ENCODE results near the gene PRR14. TPM values are rescaled to one million over a fixed set of nuclear protein-coding genes. Genes with fewer than 3 reads are reported as not detected.
"Not testable (repeated sequence)": the region's sequence is repeated elsewhere in the genome, so short reads cannot be mapped to it uniquely, and the experiment has no call there.

Gene PRR14
- total RNA-seq, 2 donors from 2014 or later: 37.5 to 66.7 TPM

DNA sequence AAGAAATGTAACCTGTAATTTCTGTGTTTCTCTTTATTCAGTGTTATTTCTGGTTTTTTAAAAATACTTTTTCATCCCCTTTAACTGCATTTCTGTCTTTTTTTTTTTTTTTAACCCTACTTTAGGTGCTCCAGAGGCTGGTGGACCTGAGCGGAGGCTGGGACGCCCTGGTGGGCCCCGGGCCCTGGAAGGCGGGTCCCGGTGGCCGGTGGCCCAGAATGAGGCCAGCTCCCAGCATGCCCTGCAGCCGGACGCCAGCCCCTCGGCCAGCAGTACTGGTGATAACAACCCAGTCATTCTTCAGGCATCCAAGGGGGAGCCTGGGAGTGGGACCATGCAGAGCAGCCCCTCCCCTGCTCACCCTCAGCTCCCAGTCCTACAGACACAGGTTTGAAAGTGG is 49.7 kb downstream of the PRR14 start:
- Histone ChIP-seq H3K9me3 (no peaks in the 10 kb centered on the region), H3K4me1 (replicated peaks) (peaks cover 10% of the 10 kb centered on the region), H3K27me3 (replicated peaks; ENCODE audit: insufficient read depth) (no peaks in the 10 kb centered on the region), H3K27ac (no peak overlapping the region), H3K4me3 (no peak overlapping the region), H3K36me3 (peaks cover 18 to 38% of the 10 kb centered on the region in 2 donors)
- intact Hi-C loops (cut with DNase I): no loop called here
- DNase-seq (ENCODE audit: low spot score): no peak
- WGBS: 43% methylated on average over 9 of the region's 9 CpGs
- TF ChIP-seq POLR2AphosphoS5 (IDR thresholded peaks at IDR 0.05) (no peak), POLR2A (IDR thresholded peaks at IDR 0.05) (no peak)
- TF ChIP-seq, protein P1, sequence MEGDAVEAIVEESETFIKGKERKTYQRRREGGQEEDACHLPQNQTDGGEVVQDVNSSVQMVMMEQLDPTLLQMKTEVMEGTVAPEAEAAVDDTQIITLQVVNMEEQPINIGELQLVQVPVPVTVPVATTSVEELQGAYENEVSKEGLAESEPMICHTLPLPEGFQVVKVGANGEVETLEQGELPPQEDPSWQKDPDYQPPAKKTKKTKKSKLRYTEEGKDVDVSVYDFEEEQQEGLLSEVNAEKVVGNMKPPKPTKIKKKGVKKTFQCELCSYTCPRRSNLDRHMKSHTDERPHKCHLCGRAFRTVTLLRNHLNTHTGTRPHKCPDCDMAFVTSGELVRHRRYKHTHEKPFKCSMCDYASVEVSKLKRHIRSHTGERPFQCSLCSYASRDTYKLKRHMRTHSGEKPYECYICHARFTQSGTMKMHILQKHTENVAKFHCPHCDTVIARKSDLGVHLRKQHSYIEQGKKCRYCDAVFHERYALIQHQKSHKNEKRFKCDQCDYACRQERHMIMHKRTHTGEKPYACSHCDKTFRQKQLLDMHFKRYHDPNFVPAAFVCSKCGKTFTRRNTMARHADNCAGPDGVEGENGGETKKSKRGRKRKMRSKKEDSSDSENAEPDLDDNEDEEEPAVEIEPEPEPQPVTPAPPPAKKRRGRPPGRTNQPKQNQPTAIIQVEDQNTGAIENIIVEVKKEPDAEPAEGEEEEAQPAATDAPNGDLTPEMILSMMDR (IDR thresholded peaks at IDR 0.05): no peak

DNA sequence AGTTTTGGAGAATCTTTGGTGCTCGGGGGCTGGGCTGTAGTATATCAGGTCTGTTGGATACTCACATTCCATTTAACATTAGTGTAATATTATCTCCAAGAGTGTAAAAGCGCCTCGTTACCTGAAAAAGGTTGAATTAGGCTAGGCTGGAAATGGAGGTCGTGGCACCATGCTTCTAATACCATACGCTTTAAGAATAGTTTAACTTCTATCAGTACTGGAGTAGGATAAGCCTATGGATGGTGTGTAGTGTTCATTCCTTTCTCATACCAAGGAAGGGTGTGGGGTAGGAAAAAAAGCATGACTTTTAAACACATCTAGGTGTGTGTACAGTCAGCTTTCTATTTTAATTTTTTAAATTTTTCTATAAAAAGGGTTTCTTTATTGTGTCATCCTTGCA is 50.2 kb downstream of the PRR14 start:
- H3K27ac ChIP-seq: no peak overlapping the region
- TF ChIP-seq POLR2AphosphoS5 (IDR thresholded peaks at IDR 0.05): no peak
- TF ChIP-seq, protein P1 (IDR thresholded peaks at IDR 0.05): no peak
- no peak for TF ChIP-seq POLR2A (IDR thresholded peaks at IDR 0.05)
- no peaks in the 10 kb centered on the region for H3K27me3 ChIP-seq (replicated peaks; ENCODE audit: insufficient read depth)
- H3K4me1 ChIP-seq (replicated peaks): peaks cover 10% of the 10 kb centered on the region
- no peak for DNase-seq (ENCODE audit: low spot score)
- no peak overlapping the region for H3K4me3 ChIP-seq
- no peaks in the 10 kb centered on the region for H3K9me3 ChIP-seq
- H3K36me3 ChIP-seq: peaks cover 21 to 39% of the 10 kb centered on the region in 2 donors
- intact Hi-C loops (cut with DNase I): no loop called here
- WGBS: 87% methylated on average over 5 of the region's 5 CpGs

DNA sequence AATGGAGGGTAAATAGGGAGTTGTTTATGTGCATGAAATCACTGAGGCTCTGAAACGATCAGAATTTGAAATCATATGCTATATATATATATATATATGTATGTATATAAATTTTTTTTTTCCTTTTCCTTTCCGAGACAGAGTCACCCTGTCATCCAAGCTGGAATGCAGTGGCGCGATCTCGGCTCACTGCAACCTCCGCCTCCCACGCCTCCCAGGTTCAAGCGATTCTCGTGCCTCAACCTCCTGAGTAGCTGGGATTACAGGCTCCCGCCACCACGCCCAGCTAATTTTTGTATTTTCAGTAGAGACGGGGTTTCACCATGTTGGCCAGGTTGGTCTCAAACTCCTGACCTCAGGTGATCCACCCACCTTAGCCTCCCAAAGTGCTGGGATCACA is 52.3 kb downstream of the PRR14 start:
- 92% methylated on average over 12 of the region's 12 CpGs for WGBS
- peaks cover 37 to 59% of the 10 kb centered on the region in 2 donors for H3K36me3 ChIP-seq
- H3K27me3 ChIP-seq (replicated peaks; ENCODE audit: insufficient read depth); H3K9me3 ChIP-seq; H3K27ac ChIP-seq; H3K4me3 ChIP-seq; DNase-seq (ENCODE audit: low spot score); intact Hi-C loops (cut with DNase I); H3K4me1 ChIP-seq (replicated peaks): not testable (repeated sequence)

DNA sequence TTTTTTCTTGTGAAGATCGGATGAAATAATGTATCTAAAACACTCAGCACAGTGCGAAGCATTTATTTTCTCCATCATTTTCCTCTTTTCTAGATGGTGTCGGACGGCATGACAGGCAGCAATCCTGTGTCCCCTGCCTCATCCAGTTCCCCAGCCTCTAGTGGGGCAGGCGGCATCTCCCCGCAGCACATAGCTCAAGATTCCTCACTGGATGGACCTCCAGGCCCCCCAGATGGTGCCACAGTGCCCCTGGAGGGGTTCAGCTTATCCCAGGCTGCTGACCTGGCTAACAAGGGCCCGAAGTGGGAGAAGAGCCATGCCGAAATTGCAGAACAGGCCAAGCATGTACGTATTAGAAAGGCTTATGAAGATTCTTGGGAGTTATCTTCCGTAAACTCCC is 53.2 kb downstream of the PRR14 start:
- Histone ChIP-seq H3K4me1 (replicated peaks) (peaks cover 10% of the 10 kb centered on the region), H3K4me3 (no peak overlapping the region), H3K36me3 (peaks cover 40 to 66% of the 10 kb centered on the region in 2 donors), H3K9me3 (no peaks in the 10 kb centered on the region), H3K27me3 (replicated peaks; ENCODE audit: insufficient read depth) (no peaks in the 10 kb centered on the region), H3K27ac (no peak overlapping the region)
- intact Hi-C loops (cut with DNase I): no loop called here
- no peak for TF ChIP-seq POLR2A (IDR thresholded peaks at IDR 0.05)
- TF ChIP-seq, protein P1 (IDR thresholded peaks at IDR 0.05): no peak
- 92% methylated on average over 10 of the region's 10 CpGs for WGBS
- no peak for DNase-seq (ENCODE audit: low spot score)

Small RNA genes within 50 kb of the gene (small RNA-seq; reads per million reads assigned to genes)
- 0 reads per million in 2 donors for gene AC093249.1
- gene RNU6-1043P: 0 reads per million in 2 donors
- gene RNU6-416P: 0 reads per million in 2 donors

Other genes starting within 250 kb of the PRR14 start
- 10 to 100 TPM; 32.3 to 36.3 TPM for gene ZNF771, start 243.4 kb upstream of the PRR14 start, total RNA-seq
- 10 to 100 TPM; 31.6 to 37.6 TPM for gene DCTPP1, start 220.9 kb upstream of the PRR14 start, total RNA-seq
- gene SEPHS2, start 205.1 kb upstream of the PRR14 start, total RNA-seq: 10 to 100 TPM; 33.7 to 58.9 TPM
- 10 to 100 TPM in 1 of 2 donors, 1 to 10 TPM in 1; 2.5 to 12.7 TPM for gene ITGAL, start 178.2 kb upstream of the PRR14 start, total RNA-seq
- gene ZNF768, start 124.4 kb upstream of the PRR14 start, total RNA-seq: 10 to 100 TPM; 46.5 to 61.1 TPM
- 10 to 100 TPM; 15.8 to 22.6 TPM for gene ZNF747, start 116.1 kb upstream of the PRR14 start, total RNA-seq
- gene ZNF764, start 92.6 kb upstream of the PRR14 start, total RNA-seq: 10 to 100 TPM; 15.7 to 22.5 TPM
- 10 to 100 TPM; 20.4 to 21.5 TPM for gene ZNF688, start 79.2 kb upstream of the PRR14 start, total RNA-seq
- gene ZNF785, start 65.3 kb upstream of the PRR14 start, total RNA-seq: 10 to 100 TPM; 16.9 to 18.9 TPM
- gene ZNF689, start 40.6 kb upstream of the PRR14 start, total RNA-seq: 10 to 100 TPM; 13.4 to 17.8 TPM
- 100 to 1,000 TPM in 1 of 2 donors, 10 to 100 TPM in 1; 49.0 to 106 TPM for gene FBRS, start 7.5 kb downstream of the PRR14 start, total RNA-seq
- 10 to 100 TPM; 42.8 to 79.0 TPM for gene SRCAP, start 48.2 kb downstream of the PRR14 start, total RNA-seq
- gene PHKG2, start 97.5 kb downstream of the PRR14 start, total RNA-seq: 10 to 100 TPM; 37.2 to 45.2 TPM
- 10 to 100 TPM in 1 of 2 donors, 1 to 10 TPM in 1; 3.1 to 13.2 TPM for gene CFAP119, start 111.1 kb downstream of the PRR14 start, total RNA-seq
- gene RNF40, start 111.4 kb downstream of the PRR14 start, total RNA-seq: 100 to 1,000 TPM in 1 of 2 donors, 10 to 100 TPM in 1; 89.9 to 113 TPM
- gene ZNF629, start 136.2 kb downstream of the PRR14 start, total RNA-seq: 10 to 100 TPM; 17.9 to 24.0 TPM
- gene BCL7C, start 243.1 kb downstream of the PRR14 start, total RNA-seq: 10 to 100 TPM; 54.2 to 54.8 TPM
- gene CTF1, start 245.7 kb downstream of the PRR14 start, total RNA-seq: 10 to 100 TPM in 1 of 2 donors, 1 to 10 TPM in 1; 9.8 to 13.9 TPM

All from prostate gland (tissue), 2 donors.